GM18517 (cell line): Measurements from ENCODE around the gene SLC4A8.

Experiments used
- ATAC-seq: cut with Tn5 transposase; IDR thresholded peaks from one replicate; pipeline ENCODE4 v1.9.1; 2021; ENCODE audit warnings: mild to moderate bottlenecking, moderate library complexity; ENCODE audit not compliant: unreplicated experiment

SLC4A8 gene

GRCh38 chr12:51549637-51550036 lies 125.0 kb downstream of the SLC4A8 start:
- no peak for ATAC-seq
